Fibroblast of skin of scalp (primary cell): ENCODE measurements around the gene CDCA4.
A peak's percentile ranks its signal among the peaks of the same experiment; 100 is the strongest.
"Not testable (repeated sequence)": the region's sequence is repeated elsewhere in the genome, so short reads cannot be mapped to it uniquely, and the experiment has no call there.

Experiments
- DNase-seq: peaks from one replicate; pipeline ENCODE4 v3.0.0-alpha.2; 2013

CDCA4 gene

GRCh38 chr14:105033412-105033900, 12.6 kb upstream of the CDCA4 start:
- not testable (repeated sequence) for DNase-seq

- not testable (repeated sequence) for DNase-seq
Observed at GRCh38 chr14:105032451-105032901, 11.6 kb upstream of the CDCA4 start.

- no peak for DNase-seq
Observed at GRCh38 chr14:105030836-105031396, 10.0 kb upstream of the CDCA4 start.

GRCh38 chr14:105030194-105030593, 9.3 kb upstream of the CDCA4 start:
- DNase-seq, result no peak

GRCh38 chr14:105029402-105029801, 8.5 kb upstream of the CDCA4 start:
- no peak for DNase-seq

- no peak for DNase-seq
Observed at GRCh38 chr14:105028251-105028927, 7.5 kb upstream of the CDCA4 start.

- not testable (repeated sequence) for DNase-seq
Observed at GRCh38 chr14:105027718-105028117, 6.8 kb upstream of the CDCA4 start.

GRCh38 chr14:105026802-105027563, 6.1 kb upstream of the CDCA4 start:
- peak; percentile 55 for DNase-seq

GRCh38 chr14:105026033-105026785, 5.3 kb upstream of the CDCA4 start:
- DNase-seq, result peak; percentile 40

- no peak for DNase-seq
Observed at GRCh38 chr14:105025429-105025828, 4.5 kb upstream of the CDCA4 start.

- peak; percentile 50 for DNase-seq
Observed at GRCh38 chr14:105023791-105024480, 3.1 kb upstream of the CDCA4 start.

GRCh38 chr14:105023144-105023543, 2.3 kb upstream of the CDCA4 start:
- DNase-seq, result no peak

GRCh38 chr14:105022276-105022670, 1.4 kb upstream of the CDCA4 start:
- no peak for DNase-seq

- DNase-seq, result peak; percentile 36
Observed at GRCh38 chr14:105021656-105022275, 883 bp upstream of the CDCA4 start.

- peak; percentile 25 for DNase-seq
Observed at GRCh38 chr14:105019861-105020814, 745 bp downstream of the CDCA4 start.

GRCh38 chr14:105018414-105018813, 2.5 kb downstream of the CDCA4 start:
- DNase-seq, result no peak

- no peak for DNase-seq
Observed at GRCh38 chr14:105015905-105016304, 5.0 kb downstream of the CDCA4 start.

GRCh38 chr14:105015242-105015641, 5.6 kb downstream of the CDCA4 start:
- no peak for DNase-seq

GRCh38 chr14:105014631-105015030, 6.3 kb downstream of the CDCA4 start:
- DNase-seq, result no peak

GRCh38 chr14:105014032-105014431, 6.9 kb downstream of the CDCA4 start:
- no peak for DNase-seq
